SK-N-SH treated with all-trans-retinoic acid at 6 μM for 48 hours (cell line): ENCODE results near the gene STK39.

Experiments used
- ARNTL ChIP-seq: fragments of 450-650 bp; formaldehyde crosslinking; IDR thresholded peaks from 2 replicates; pipeline ENCODE4 v1.5.0; 2020; ENCODE audit warnings: low read depth, mild to moderate bottlenecking, moderate library complexity, borderline replicate concordance
- CREB5 ChIP-seq: fragments of 250-450 bp; sonication (Bioruptor Pico); IDR thresholded peaks from 2 replicates; pipeline ENCODE4 v1.5.1; 2020; ENCODE audit warnings: low read depth, mild to moderate bottlenecking, moderate library complexity
- ISL1 ChIP-seq: fragments of 250-450 bp; sonication (Bioruptor Pico); IDR thresholded peaks from 2 replicates; pipeline ENCODE4 v2.1.2; 2022; ENCODE audit warnings: mild to moderate bottlenecking, moderate library complexity
- PATZ1 ChIP-seq: fragments of 250-450 bp; sonication (Bioruptor Pico); IDR thresholded peaks from 2 replicates; pipeline ENCODE4 v1.8.0; 2020; ENCODE audit warnings: mild to moderate bottlenecking, moderate library complexity, borderline replicate concordance
- RARB ChIP-seq: fragments of 250-450 bp; sonication (Bioruptor Pico); IDR thresholded peaks from 2 replicates; pipeline ENCODE4 v1.8.0; 2021; ENCODE audit warnings: mild to moderate bottlenecking, moderate library complexity
- SNAI2 ChIP-seq: fragments of 250-450 bp; sonication (Bioruptor Pico); IDR thresholded peaks from 2 replicates; pipeline ENCODE4 v1.5.0; 2020; ENCODE audit warnings: mild to moderate bottlenecking, moderate library complexity
- TCF4 ChIP-seq: fragments of 250-450 bp; sonication (Bioruptor Pico); IDR thresholded peaks from 2 replicates; pipeline ENCODE4 v1.8.0; 2021; ENCODE audit warnings: mild to moderate bottlenecking, moderate library complexity, borderline replicate concordance
- ZFP3 ChIP-seq: fragments of 250-450 bp; sonication (Bioruptor Pico); IDR thresholded peaks from 2 replicates; pipeline ENCODE4 v1.5.0; 2020; ENCODE audit warnings: mild to moderate bottlenecking, moderate library complexity
- ZFP30 ChIP-seq: fragments of 450-650 bp; formaldehyde crosslinking; IDR thresholded peaks from 2 replicates; pipeline ENCODE4 v1.5.0; 2022; ENCODE audit warnings: mild to moderate bottlenecking, moderate library complexity
- ZNF8 ChIP-seq: fragments of 450-650 bp; formaldehyde crosslinking; IDR thresholded peaks from 2 replicates; pipeline ENCODE4 v1.5.0; 2020; ENCODE audit warnings: mild to moderate bottlenecking, moderate library complexity

GRCh38 chr2:168272225-168272624 is 24.8 kb upstream of the STK39 start:
- no peak for TF ChIP-seq ZFP30
- no peak for TF ChIP-seq PATZ1 (CRISPR knock-in tag)
- TF ChIP-seq ZNF8 (CRISPR knock-in tag): no peak
- no peak for TF ChIP-seq RARB (CRISPR knock-in tag)
- TF ChIP-seq ZFP3: no peak
- TF ChIP-seq ISL1 (CRISPR knock-in tag): no peak
- no peak for TF ChIP-seq CREB5 (CRISPR knock-in tag)
- no peak for TF ChIP-seq ARNTL (CRISPR knock-in tag)
- TF ChIP-seq TCF4: no peak
- no peak for TF ChIP-seq SNAI2 (CRISPR knock-in tag)
